ENCODE measurements around the gene PLAAT4.

DNA sequence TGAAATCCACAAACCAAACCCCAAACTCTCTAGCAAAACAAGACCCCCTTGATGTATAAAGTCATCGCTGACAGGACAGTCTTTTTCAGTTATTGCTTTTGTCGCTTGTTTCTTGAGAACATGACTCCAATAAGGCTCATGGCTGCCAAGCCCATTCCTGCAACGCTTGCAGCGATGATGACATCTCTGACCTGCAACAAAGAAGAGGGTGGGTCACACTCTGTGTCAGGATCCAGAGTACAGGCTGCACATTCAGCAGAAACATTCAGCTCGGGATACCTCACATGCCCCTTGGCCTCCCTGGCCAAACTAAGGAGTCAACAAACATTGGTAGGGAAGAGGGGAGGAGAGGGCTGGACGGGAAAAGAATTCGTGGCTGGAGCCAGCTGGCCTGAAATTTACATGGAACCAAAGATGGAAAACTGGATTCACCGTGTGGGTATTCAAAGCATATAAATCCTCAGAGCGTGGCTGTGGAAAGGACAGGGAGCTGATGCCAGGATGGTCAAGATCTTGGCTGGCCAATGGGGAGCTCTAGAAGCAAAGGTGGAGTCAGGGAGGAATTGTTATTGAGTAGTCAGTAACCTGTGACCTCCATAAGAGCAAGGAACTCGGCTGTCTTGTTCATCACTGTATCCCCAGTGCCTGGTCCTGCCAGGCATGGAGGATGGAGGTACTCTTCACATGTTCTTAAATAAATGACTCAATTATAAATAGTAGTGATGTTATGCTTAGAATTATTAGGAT is 38.4 kb downstream of the PLAAT4 start:
- TF ChIP-seq, protein P1, sequence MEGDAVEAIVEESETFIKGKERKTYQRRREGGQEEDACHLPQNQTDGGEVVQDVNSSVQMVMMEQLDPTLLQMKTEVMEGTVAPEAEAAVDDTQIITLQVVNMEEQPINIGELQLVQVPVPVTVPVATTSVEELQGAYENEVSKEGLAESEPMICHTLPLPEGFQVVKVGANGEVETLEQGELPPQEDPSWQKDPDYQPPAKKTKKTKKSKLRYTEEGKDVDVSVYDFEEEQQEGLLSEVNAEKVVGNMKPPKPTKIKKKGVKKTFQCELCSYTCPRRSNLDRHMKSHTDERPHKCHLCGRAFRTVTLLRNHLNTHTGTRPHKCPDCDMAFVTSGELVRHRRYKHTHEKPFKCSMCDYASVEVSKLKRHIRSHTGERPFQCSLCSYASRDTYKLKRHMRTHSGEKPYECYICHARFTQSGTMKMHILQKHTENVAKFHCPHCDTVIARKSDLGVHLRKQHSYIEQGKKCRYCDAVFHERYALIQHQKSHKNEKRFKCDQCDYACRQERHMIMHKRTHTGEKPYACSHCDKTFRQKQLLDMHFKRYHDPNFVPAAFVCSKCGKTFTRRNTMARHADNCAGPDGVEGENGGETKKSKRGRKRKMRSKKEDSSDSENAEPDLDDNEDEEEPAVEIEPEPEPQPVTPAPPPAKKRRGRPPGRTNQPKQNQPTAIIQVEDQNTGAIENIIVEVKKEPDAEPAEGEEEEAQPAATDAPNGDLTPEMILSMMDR (IDR thresholded peaks at IDR 0.05; ENCODE audit: insufficient read depth, low read length): no peak
- TF ChIP-seq SPI1 (IDR thresholded peaks at IDR 0.05; ENCODE audit: borderline replicate concordance, low read depth) (no peak), POLR2AphosphoS5 (IDR thresholded peaks at IDR 0.05; ENCODE audit: low read depth) (no peak)
- TF ChIP-seq, protein P2, sequence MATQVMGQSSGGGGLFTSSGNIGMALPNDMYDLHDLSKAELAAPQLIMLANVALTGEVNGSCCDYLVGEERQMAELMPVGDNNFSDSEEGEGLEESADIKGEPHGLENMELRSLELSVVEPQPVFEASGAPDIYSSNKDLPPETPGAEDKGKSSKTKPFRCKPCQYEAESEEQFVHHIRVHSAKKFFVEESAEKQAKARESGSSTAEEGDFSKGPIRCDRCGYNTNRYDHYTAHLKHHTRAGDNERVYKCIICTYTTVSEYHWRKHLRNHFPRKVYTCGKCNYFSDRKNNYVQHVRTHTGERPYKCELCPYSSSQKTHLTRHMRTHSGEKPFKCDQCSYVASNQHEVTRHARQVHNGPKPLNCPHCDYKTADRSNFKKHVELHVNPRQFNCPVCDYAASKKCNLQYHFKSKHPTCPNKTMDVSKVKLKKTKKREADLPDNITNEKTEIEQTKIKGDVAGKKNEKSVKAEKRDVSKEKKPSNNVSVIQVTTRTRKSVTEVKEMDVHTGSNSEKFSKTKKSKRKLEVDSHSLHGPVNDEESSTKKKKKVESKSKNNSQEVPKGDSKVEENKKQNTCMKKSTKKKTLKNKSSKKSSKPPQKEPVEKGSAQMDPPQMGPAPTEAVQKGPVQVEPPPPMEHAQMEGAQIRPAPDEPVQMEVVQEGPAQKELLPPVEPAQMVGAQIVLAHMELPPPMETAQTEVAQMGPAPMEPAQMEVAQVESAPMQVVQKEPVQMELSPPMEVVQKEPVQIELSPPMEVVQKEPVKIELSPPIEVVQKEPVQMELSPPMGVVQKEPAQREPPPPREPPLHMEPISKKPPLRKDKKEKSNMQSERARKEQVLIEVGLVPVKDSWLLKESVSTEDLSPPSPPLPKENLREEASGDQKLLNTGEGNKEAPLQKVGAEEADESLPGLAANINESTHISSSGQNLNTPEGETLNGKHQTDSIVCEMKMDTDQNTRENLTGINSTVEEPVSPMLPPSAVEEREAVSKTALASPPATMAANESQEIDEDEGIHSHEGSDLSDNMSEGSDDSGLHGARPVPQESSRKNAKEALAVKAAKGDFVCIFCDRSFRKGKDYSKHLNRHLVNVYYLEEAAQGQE (IDR thresholded peaks at IDR 0.05; ENCODE audit: insufficient replicate concordance, low read depth): no peak

All from HL-60 (cell line).